Keratinocyte (primary cell): ENCODE data around the gene PAX5. TPM values are rescaled to one million over a fixed set of nuclear protein-coding genes. Genes with fewer than 3 reads are reported as not detected.

Source experiments
- DNase-seq: peaks from one replicate; pipeline ENCODE4 v3.0.0-alpha.2; 2011; ENCODE audit warnings: low read depth, missing footprints, low spot score
- FAIRE-seq: peaks from 2 replicates; lab custom pipeline; 2011; peaks lifted over from hg19 to GRCh38; lab: Jason Lieb, UNC
- H2AFZ ChIP-seq: 2 replicates; pipeline ENCODE4 v1.6.0; 2012; ENCODE audit warnings: low read length, control low read depth, inconsistent platforms; ENCODE audit not compliant: control insufficient read depth
- H3K27ac ChIP-seq: 2 replicates; pipeline ENCODE4 v1.5.1; 2011; ENCODE audit warnings: low read length; ENCODE audit not compliant: control insufficient read depth, insufficient read depth
- H3K27me3 ChIP-seq: 3 replicates; pipeline ENCODE4 v1.6.0; 2011; ENCODE audit warnings: low read length; ENCODE audit not compliant: control insufficient read depth, insufficient read depth; ENCODE audit errors: extremely low read depth
- H3K36me3 ChIP-seq, 2 experiments: 2 replicates in 1 of 2; 3 replicates in 1 of 2; pipeline ENCODE4 v1.5.1; 2011; ENCODE audit warnings: low read length in 2 of 2, mild to moderate bottlenecking in 1 of 2; ENCODE audit not compliant: control insufficient read depth in 2 of 2, insufficient read depth in 2 of 2; ENCODE audit errors: extremely low read depth in 1 of 2
- H3K4me1 ChIP-seq: 3 replicates; pipeline ENCODE4 v1.5.1; 2011; ENCODE audit warnings: low read length; ENCODE audit not compliant: control insufficient read depth, insufficient read depth; ENCODE audit errors: extremely low read depth
- H3K4me2 ChIP-seq: 3 replicates; pipeline ENCODE4 v1.6.0; 2011; ENCODE audit warnings: low read depth, low read length; ENCODE audit not compliant: control insufficient read depth, insufficient read depth; ENCODE audit errors: extremely low read depth
- H3K4me3 ChIP-seq, 3 experiments: fragments of 200-600 bp in 1 of 3; sonication (generic) in 1 of 3; 2 replicates in 2 of 3; 3 replicates in 1 of 3; pipeline ENCODE4 v1.5.1; 2011 to 2016; ENCODE audit warnings: low read length in 3 of 3, mild to moderate bottlenecking in 3 of 3, control low read depth in 2 of 3, inconsistent platforms in 1 of 3, low read depth in 1 of 3, mixed read lengths in 1 of 3, mixed run types in 1 of 3, moderate library complexity in 1 of 3; ENCODE audit not compliant: control insufficient read depth in 2 of 3, insufficient read depth in 2 of 3; ENCODE audit errors: extremely low read depth in 1 of 3
- H3K79me2 ChIP-seq: 2 replicates; pipeline ENCODE4 v1.6.0; 2012; ENCODE audit warnings: low read length; ENCODE audit not compliant: control insufficient read depth, insufficient read depth
- H3K9ac ChIP-seq: 3 replicates; pipeline ENCODE4 v1.6.0; 2011; ENCODE audit warnings: low read length; ENCODE audit not compliant: control insufficient read depth, insufficient read depth; ENCODE audit errors: extremely low read depth
- H3K9me1 ChIP-seq: 3 replicates; pipeline ENCODE4 v1.6.0; 2011; ENCODE audit warnings: low read length; ENCODE audit not compliant: control insufficient read depth, insufficient read depth; ENCODE audit errors: extremely low read depth
- H3K9me3 ChIP-seq: 2 replicates; pipeline ENCODE4 v1.5.1; 2012; ENCODE audit warnings: low read depth, low read length; ENCODE audit not compliant: control insufficient read depth
- H4K20me1 ChIP-seq: 3 replicates; pipeline ENCODE4 v1.6.0; 2011; ENCODE audit warnings: low read length; ENCODE audit not compliant: control insufficient read depth, insufficient read depth; ENCODE audit errors: extremely low read depth
- EZH2 ChIP-seq: IDR thresholded peaks from one replicate; pipeline ENCODE4 v1.6.1; 2012; ENCODE audit warnings: inconsistent platforms, mild to moderate bottlenecking, low read length, moderate library complexity
- dilution Hi-C: fragments of 300-500 bp; cut with MboI; formaldehyde crosslinking; loops from one replicate; pipeline ENCODE4 v1.7.0; 2020; ENCODE audit warnings: low sequenced_read_pairs; ENCODE audit not compliant: extremely low pct_ligation_motif_present
- polyA plus RNA-seq, 5 experiments: library from polyadenylated mRNA; depleted of rRNA in 3 of 5; stranded (reverse) in 3 of 5; stranded (forward) in 1 of 5; unstranded in 1 of 5; fragments of >200 nt; gene quantifications; 1 replicate in 1 of 5; 2 replicates in 3 of 5; 3 replicates in 1 of 5; pipeline versions ENCODE4 v1.2.1 to v1.2.3, GENCODE V29; 2011 to 2012; ENCODE audit warnings: missing spikeins in 2 of 5, low read depth in 1 of 5, low replicate concordance in 1 of 5
- TF ChIP-seq, protein P1 (sequence below), 3 experiments: IDR thresholded peaks in 1 of 3; conservative IDR thresholded peaks in 1 of 3; optimal IDR thresholded peaks in 1 of 3; 2 replicates in 2 of 3; 3 replicates in 1 of 3; pipeline versions ENCODE3 to v1.5.1; 2011; ENCODE audit warnings: low read length in 3 of 3, mild to moderate bottlenecking in 3 of 3, moderate library complexity in 2 of 3, control low read depth in 1 of 3, inconsistent platforms in 1 of 3; ENCODE audit not compliant: insufficient read depth in 2 of 3; ENCODE audit errors: extremely low read depth in 1 of 3

The PAX5 gene
- polyA plus RNA-seq, 1 donor (not counting 4 experiments of a cell fraction or from before 2014, with no cell fraction given) = not detected

DNA sequence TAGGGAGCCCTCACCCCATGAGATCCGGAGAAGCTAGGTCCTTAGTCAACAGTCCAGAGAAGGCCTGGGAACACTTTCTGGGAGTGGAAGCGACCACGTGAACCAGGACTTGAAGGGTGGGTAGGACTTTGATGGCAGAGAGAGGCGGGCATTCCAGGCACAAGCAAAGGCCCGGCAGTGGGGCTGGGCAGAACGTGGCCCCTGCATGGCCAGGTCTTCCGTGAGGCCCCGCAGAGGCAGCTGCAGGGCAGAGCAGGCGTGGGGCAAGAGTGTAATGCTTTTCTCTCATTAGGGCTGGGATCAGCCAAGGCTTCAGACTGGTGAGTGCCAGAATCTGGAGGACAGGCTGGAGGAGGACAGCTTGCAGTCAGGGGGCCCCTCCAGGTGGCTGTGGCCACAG, 184.1 kb downstream of the PAX5 start:
- Histone ChIP-seq H3K79me2 (no peaks in the 10 kb centered on the region), H3K4me2 (no peak overlapping the region), H2AFZ (no peak overlapping the region), H3K4me1 (peaks cover 3% of the 10 kb centered on the region), H3K9ac (no peak overlapping the region), H3K27me3 (peaks cover 6% of the 10 kb centered on the region), H4K20me1 (no peaks in the 10 kb centered on the region), H3K27ac (no peak overlapping the region), H3K9me1 (peaks cover 3% of the 10 kb centered on the region), H3K36me3 (no peaks in the 10 kb centered on the region), H3K4me3 (no peak overlapping the region), H3K9me3 (no peaks in the 10 kb centered on the region)
- dilution Hi-C loops = no loop called here
- DNase-seq (no peak), FAIRE-seq (no peak)
- no peak for TF ChIP-seq EZH2
- TF ChIP-seq, protein P1, sequence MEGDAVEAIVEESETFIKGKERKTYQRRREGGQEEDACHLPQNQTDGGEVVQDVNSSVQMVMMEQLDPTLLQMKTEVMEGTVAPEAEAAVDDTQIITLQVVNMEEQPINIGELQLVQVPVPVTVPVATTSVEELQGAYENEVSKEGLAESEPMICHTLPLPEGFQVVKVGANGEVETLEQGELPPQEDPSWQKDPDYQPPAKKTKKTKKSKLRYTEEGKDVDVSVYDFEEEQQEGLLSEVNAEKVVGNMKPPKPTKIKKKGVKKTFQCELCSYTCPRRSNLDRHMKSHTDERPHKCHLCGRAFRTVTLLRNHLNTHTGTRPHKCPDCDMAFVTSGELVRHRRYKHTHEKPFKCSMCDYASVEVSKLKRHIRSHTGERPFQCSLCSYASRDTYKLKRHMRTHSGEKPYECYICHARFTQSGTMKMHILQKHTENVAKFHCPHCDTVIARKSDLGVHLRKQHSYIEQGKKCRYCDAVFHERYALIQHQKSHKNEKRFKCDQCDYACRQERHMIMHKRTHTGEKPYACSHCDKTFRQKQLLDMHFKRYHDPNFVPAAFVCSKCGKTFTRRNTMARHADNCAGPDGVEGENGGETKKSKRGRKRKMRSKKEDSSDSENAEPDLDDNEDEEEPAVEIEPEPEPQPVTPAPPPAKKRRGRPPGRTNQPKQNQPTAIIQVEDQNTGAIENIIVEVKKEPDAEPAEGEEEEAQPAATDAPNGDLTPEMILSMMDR (optimal IDR thresholded peaks at IDR 0.05 in 1 of 3, IDR thresholded peaks at IDR 0.05 in 1 of 3, conservative IDR thresholded peaks at IDR 0.05 in 1 of 3; ENCODE audit: extremely low read depth in 1 of 3, insufficient read depth in 2 of 3, low read length in 3 of 3) = no peak

DNA sequence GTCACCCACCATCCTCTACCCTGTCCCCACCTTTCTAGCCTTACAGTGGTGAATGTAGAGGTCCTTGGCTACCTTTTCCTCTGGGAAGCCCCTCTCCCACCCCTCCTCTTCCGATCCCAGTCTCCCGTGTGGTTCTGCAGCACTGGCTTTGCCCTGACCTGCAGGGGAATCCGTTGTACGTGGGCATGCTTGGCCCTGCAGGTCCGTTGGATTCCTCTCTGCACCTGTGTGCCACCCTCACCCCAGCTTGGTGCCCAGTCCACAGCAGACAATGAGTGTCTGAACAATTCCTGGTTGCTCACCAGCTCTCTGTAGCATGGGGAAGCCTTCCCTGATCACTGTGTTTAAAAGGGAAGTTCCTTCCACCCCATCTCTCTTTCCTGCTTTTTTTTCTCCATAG, 185.1 kb downstream of the PAX5 start:
- dilution Hi-C loops = no loop called here
- Histone ChIP-seq H3K4me1 (peaks cover 3% of the 10 kb centered on the region), H3K4me2 (no peak overlapping the region), H3K9ac (no peak overlapping the region), H3K4me3 (no peak overlapping the region), H4K20me1 (no peaks in the 10 kb centered on the region), H3K36me3 (no peaks in the 10 kb centered on the region), H3K9me3 (no peaks in the 10 kb centered on the region), H2AFZ (no peak overlapping the region), H3K9me1 (peaks cover 3% of the 10 kb centered on the region), H3K79me2 (no peaks in the 10 kb centered on the region), H3K27me3 (peaks cover 6% of the 10 kb centered on the region), H3K27ac (no peak overlapping the region)
- TF ChIP-seq, protein P1 (optimal IDR thresholded peaks at IDR 0.05 in 1 of 3, IDR thresholded peaks at IDR 0.05 in 1 of 3, conservative IDR thresholded peaks at IDR 0.05 in 1 of 3; ENCODE audit: extremely low read depth in 1 of 3, insufficient read depth in 2 of 3, low read length in 3 of 3) = no peak
- no peak for TF ChIP-seq EZH2
- no peak for DNase-seq
- no peak for FAIRE-seq
